Islet of Langerhans (tissue), 1 donor: ENCODE measurements around the gene MAST2.

Source experiments
- FAIRE-seq: peaks from one replicate; lab custom pipeline; 2011; peaks lifted over from hg19 to GRCh38; lab: Jason Lieb, UNC

MAST2 gene

DNA sequence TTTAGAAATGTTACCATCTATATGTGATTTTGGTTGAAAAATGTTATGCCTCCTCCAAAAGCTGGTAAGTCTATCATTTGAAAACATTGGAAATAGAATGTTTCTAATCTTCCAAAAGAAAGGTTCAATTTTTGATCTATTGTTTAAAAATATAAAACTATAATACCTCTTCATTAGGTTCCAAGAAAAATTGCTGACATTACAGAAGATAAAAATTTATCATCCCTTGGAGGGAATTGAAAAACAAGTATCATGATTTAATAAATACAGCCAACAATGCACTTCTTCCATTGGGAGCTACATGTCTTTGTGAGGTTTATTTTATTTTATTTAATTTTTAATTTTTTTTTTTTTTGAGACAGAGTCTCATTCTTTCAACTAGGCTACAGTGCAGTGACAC lies 180.6 kb downstream of the MAST2 start:
- no peak for FAIRE-seq

DNA sequence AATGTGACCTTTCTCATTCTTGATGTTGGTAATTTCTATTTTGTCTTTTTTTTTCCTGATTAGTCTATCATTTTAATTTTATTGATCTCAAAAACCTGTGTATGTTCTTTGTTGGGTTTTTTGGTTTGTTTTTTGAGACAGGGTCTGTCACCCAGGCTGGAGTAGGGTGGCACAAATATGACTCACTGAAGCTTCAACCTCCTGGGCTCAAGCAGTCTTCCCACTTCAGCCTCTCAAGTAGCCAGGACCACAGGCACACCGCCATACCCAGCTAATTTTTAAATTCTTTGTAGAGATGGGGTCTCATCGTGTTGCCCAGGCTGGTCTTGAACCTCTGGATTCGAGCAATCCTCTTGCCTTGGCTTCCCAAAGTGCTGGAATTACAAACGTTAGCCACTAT lies 183.8 kb downstream of the MAST2 start:
- FAIRE-seq: no peak

DNA sequence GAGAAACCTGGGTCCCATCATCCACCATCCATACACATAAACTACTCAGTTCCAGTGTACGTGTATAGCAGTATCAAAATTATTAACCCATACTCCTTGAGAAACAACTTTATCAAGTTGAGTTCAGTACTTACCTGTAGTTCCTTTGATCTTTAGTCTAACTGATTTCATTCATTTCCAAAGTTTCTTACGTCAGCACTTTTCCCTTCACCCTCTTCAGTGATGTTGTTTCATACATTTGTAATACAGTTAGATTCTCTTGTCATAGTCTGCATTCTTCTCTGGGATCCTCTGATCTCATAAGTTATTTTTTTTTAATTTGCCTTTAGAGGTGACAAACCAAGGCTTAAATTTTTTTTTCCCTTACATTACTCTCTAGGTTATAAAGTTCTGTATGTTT lies 185.8 kb downstream of the MAST2 start:
- no peak for FAIRE-seq

DNA sequence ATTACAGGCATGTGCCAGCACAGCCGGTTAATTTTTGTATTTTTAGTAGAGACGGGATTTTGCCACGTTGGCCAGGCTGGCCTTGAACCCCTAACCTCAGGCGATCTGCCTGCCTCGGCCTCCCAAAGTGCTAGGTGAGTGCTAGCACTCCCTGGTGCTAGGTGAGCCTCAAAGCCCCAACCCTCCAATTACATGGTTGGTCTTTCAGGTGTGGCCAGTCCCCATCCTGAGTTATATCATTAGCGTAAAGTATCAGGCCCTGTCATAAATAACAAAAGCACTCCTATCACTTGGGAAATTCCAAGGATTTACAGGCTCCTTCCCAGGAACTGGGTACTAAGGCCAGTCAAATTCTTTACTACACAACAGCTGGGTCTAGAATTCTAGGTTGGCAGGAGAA lies 191.0 kb downstream of the MAST2 start:
- no peak for FAIRE-seq

DNA sequence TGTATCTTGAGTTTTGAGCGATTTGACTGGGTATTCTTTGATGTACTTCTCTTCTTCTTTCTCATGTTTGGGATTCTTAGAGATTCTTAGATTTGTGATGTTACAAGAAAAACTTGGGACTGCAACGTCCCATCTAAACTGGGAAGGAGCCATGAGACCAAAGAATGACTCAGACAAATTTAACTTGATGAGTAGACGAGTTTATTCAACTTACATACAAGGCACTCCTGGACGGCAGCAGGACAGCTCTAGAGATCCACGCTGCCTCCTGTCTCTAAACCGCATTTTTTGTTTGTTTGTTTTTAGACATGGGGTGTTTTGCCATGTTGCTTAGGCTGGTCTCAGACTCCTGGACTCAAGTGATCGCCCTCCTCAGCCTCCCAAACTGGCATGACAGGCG lies 191.9 kb downstream of the MAST2 start:
- no peak for FAIRE-seq

DNA sequence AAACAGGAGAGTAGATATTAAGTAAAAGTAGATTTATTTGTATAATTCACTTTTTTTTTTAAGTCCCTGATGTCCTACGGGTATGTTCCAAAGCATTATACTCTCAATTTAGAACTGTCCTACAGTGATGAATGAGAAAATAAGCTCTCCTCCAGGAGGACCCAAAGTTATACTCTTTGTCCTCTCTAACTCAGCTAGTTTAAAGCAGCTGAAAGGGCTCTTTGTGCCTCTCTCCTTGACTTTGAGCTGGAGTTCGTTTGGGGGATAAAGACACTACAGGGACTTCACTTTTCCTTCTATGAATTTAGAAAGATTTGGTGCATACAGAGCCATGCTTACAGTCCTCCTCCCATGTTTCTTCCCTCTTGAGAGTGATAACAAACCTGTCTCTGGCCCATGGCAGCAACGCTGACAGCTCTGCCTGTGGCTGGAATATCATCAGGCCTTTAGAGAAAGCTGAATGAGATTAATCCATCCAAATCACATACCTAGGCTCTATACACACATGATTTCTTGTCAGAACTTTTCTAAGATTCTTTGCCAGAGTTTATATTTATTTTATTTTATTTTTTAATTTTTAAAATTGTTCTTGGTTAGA lies 194.7 kb downstream of the MAST2 start:
- FAIRE-seq: no peak

DNA sequence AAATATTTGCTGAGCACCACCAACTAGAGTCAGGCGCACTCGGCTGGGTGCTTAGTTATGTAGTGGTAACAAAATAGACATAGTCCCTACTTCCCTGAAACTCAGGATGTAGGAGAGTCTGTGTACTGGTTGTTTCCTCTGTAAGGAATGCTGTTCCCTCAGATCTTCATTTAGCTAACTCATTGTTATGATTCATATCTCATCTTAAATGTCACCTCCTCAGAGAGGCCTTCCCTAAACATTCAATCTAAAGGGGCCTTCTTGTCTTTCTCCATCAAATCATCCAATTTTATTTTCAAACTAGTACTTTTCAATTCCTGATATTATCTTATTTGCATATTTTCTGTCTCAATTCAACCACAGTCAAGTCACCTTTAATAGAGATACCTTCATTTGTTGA lies 196.1 kb downstream of the MAST2 start:
- no peak for FAIRE-seq

DNA sequence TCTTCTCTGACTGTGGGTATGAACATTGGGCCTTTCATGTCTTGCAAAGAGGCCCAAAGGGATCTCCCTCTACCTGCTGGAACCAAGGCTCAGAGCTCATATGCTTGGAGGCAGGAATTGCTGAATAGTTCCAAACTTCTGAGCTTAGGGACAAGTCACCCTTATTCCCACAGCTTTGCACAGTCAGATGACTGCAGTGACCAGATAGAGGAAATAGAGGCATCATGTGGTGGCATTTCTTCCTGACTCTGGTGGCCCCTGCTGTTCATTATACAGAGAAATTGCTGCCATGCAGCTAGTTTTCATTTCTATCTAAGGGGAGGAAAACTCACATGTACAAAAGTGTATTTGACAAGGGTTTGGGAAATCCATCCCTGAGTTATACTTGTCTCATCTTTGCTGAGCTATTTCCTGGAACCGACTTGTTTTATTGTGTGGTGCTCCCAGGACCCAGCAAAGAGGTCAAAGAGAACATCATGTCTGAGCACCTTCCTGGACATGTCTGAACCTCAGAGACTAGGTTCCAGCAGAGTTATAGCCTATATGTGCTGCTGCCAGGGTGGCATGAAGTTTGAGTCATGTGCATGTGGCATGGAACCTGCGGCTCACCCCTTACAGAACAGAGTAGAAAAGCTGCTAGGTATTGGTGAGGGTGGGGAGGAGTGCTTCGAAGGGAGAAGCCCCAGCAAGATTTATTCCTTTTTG lies 197.8 kb downstream of the MAST2 start:
- no peak for FAIRE-seq

DNA sequence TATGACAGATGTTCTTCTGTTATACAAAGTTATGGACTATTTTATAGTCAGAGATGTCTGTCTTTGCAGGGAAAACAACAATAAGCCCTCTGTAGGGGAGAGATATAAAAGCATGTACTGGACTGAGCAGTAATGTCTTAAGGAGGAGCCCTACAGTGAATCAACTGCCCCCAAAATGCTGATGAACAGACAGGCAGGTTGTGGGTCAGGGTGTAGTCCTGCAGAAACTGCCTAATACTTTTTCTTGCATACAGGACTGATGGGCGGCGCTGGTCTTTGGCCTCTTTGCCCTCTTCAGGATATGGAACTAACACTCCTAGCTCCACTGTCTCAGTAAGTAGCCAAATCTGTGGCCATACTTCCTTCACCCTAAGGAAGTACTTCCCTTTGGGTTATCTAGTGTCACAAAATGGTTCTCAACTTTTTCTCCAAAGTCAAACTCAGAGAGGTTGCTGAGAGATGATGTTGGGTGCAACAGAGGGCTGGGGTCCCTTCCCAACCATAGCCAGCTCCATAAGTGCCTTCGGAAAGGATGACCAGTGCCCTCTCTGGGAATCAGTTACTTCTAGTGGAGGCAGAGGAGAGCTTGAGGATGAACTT lies 199.2 kb downstream of the MAST2 start:
- FAIRE-seq: no peak

DNA sequence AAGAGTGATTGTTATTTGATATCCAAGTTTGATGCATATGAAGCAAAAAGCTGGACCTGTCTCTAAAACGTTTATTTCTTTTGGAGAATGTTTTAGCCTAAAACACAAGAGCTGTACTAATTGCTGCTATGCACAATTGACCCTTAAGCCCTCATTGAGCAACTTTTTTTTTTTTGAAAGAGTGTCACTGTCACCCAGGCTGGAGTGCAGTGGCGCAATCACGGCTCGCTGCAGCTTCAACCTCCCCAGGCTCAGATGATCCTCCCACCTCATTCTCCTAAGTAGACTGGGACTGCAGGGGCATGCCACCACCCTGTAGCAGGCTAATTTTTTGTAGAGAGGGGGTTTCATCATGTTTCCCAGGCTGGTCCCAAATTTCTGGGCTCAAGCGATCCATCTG lies 199.9 kb downstream of the MAST2 start:
- FAIRE-seq: no peak

DNA sequence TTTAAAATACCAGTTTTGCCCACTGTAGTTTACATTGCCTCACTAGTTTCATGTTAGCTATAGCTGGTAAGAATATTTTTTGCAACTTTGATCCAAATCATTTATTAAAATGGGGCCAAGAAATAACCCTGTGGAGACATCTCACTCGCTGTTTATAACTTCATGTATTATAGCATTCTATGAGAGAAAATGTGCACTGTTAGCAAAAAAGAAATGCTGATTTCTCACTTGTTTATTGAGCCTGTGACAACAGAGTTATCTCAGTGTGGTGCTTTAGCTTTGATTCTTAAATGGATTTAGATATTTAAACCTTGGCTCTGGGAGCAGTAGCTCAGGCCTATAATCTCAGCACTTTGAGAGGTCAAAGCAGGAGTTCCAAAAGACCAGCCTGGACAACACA lies 201.1 kb downstream of the MAST2 start:
- no peak for FAIRE-seq

DNA sequence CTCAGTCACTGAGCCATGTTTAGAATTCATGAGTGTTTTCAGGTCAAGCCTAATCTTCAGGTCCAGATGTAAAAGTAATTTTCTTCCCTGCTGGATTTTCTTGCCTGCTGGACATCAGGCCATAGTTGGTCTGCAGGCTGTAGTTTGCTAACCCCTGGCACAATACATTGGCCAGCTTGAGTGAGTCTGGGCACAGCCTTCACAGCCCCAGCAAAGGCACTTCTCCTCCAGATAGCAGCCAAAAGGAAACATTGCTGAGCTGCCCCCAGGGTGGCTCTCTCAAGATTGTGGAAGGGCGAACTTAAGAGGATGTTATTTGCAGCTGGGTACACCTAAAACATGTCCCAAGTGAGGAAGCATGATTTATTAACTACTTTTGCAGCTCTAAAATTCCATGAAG lies 202.2 kb downstream of the MAST2 start:
- FAIRE-seq: no peak

DNA sequence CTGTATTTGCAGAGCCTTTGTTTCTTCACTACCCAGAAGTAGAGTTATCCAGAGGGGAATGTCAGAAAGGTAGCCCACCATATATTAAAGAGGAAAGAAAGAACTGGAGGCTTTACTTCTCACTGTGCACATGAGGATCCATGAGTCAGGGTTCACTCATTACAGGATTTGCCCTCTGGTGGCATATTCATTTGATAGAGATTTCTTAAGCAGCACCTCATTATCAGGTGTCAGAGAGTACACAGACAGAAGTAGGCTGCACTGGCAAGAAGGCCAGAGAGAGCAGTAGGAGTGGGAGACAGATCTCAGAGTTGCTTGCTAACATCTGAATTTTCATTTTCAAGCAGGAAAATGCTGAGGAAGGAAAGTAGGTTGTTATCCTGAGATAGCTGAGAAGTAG lies 205.2 kb downstream of the MAST2 start:
- no peak for FAIRE-seq

DNA sequence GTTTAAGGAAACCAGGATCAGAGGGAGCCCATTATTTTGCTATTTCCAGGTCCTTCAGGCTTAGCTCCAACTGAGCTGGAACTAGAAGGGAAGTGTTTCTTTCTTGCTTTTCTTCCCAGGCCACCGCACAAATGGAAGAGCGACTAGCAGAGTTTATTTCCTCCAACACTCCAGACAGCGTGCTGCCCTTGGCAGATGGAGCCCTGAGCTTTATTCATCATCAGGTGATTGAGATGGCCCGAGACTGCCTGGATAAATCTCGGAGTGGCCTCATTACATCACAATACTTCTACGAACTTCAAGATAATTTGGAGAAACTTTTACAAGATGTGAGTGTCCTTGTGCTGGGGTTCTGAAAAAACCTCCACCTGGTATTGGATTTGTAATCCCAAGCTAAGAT lies 207.2 kb downstream of the MAST2 start:
- no peak for FAIRE-seq

DNA sequence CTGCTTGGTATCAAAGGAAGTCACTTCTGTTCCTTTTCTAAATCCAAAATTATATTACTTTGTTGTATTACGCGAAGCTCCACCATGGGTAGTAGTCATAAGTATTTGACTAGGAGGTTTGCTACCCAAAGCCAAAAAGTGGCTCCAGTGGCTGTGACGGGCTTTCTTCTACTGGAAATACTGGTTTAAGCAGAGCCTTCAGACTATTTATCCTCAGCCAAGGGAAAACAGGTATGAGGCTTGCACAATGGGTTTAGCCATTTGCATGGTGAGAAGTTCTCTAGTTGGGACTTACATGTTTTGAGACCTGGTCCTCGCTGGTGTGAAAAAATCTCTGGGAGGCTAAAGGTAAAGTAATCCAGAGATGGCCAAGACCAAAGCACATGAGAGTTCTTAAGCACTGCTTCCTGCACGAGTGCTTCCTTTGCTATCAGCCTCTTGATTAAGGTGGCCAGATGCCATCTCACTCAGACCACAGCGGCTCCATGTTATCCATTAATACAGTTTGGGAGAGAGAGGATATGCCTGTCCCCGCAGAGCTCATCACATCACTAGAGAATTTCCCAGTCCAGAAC lies 207.8 kb downstream of the MAST2 start:
- FAIRE-seq: no peak

DNA sequence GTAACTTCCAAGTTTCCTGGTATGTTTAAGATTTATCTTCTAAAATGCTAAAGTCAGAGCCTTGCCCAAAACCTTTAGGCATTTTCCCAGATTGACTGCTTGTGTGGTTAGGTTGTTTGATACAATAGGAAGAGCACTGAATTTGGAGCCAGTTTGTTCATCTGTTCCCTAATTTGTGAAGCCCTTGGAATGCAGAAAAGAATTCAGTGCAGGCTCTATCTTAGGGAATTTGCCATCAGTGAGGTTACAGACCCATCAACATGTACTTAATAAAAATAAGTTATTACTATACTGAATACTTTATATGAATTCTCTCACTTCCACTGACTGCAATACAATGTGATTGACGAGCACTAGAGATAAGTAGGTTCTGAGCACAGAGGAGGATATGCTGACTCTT lies 208.8 kb downstream of the MAST2 start:
- FAIRE-seq: no peak

DNA sequence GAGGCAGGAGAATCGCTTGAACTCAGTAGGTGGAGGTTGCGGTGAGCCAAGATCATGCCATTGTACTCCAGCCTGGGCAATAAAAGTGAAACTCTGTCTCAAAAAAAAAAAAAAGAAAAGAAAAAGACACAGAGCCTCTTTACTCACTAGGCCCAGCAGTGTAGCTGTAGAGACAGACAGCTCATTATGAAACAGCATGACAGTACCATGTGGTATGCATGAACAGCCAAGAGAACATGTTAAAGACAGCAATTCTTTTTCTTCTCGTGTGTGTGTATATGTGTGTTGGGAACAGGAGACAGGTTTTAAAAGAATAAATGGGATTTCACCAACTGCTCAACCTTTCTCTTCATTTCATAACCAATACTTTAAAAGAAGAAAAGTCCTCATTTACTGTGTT lies 210.2 kb downstream of the MAST2 start:
- FAIRE-seq: no peak

DNA sequence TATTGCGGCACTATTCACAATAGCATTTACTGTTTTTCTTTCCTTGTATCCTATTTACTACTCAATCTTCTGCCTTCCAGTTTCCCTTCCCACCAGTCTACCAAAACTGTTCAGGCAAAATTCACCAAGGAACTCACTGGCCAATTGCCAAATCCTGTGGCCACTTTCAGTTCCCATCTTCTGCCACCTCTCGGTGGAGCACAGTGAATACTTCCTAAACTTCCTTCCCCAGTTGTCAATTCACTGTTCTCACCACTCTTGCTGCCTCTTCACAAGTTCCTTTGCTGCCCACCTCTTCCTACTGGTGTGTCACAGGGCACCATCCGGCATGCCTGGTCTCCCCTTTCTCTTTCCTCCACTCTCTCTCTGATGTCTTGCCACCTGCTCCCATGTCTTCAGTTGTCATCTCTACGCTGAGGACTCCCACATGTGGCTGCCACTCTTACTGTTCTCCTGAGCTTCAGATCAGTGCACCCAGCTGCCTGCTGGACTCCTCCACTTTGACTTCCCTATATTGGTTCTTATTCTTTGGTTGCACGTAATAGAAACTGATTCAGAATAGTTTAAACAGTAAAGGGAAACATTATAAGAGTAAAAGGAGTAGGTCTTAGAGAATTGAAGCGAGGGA lies 214.6 kb downstream of the MAST2 start:
- FAIRE-seq: no peak

DNA sequence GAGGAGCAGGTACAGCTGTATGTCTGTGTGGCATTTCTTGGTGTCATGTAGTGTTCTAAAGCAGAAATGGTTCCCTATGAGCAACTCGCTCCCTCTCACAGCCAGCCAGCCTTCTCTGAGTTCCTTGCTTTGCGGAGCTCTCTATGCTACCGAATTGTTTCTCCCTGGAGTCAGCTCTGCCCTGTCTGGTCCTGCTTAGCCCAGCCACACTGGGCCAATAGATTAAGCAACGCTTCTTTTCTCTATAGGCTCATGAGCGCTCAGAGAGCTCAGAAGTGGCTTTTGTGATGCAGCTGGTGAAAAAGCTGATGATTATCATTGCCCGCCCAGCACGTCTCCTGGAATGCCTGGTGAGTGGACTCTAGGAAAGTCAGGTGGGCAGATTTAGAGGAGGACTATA lies 215.9 kb downstream of the MAST2 start:
- no peak for FAIRE-seq

DNA sequence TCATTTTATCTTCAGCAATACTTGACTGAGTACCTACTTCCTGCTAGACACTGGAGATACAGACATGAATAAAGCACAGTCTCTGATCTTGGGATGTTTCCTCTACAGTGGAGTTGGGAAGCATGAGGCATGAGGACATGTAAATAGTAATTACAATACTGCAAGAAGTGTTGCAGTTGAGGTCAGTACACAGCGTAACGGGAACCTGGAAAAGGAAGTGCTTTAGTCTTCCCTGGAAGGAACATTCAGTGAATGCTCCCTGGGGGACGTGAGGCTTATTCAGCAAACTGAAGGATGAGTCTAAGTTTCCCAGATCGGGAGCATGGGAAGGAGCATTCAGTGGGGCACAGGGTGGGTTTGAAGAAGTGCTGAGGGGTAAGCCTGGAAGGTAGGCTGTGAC lies 216.6 kb downstream of the MAST2 start:
- no peak for FAIRE-seq

DNA sequence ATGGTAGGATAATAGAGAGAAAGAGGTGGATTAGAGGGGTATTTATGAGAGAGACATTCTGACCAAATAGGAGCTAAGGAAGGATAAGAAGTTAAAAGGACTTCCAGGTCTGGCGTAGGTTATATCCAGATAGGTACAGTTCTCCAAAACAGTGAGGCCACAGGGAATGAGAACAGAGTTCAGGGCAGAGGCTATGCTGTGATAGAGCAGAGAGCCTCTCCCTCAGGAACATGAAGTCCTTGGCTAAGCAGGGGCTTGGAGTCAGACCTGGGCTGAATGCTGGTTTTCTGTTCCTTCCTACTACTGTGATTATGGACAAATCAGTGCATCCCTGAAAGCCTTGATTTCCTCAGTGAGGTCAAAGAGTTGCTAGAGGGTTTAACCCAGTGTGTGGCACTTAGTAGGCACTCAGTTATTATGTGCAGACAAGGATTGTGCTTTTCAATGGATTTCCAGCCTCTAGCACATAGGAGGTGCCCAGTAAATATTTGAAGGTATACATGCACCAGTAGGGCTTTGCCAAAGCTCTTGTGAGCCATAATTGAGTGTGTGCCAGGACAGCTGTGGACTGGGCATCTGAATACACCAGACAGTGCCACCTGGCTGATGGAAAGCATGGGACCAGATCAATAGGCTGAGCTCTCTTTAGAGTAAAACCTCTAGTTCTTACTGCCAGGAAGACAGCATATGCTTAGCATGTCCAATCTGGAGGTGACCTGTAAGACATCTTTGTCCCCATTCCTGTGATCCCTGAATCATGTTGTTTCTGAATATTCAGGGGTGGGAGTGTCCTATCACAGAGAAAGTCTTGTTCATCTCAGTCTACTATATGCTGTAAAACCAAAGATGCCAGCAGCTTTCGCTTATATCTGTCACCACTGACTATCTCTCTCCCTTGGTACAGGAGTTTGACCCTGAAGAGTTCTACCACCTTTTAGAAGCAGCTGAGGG lies 217.9 kb downstream of the MAST2 start:
- FAIRE-seq: no peak

DNA sequence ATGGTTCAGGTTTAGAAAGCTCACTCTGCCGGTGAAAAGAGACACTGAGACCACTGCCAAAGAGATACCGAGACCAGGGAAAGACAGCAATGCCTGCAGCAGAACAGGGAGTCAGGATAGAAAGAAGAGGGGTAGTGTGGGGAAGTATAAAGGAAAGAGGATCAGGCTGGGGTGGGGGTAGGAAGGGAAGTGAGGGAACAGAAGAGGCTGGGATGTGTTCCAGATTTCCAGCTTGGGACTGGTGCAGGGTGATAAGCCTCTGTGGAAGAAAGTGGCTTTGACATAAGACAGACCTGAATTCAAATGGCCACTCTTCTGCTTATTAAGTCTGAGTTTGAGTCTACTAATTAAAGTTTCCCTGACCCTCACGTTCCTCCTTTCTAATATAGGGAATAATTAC lies 223.1 kb downstream of the MAST2 start:
- FAIRE-seq: no peak
